ENCODE data around the gene EXOC6B.

EXOC6B gene

DNA sequence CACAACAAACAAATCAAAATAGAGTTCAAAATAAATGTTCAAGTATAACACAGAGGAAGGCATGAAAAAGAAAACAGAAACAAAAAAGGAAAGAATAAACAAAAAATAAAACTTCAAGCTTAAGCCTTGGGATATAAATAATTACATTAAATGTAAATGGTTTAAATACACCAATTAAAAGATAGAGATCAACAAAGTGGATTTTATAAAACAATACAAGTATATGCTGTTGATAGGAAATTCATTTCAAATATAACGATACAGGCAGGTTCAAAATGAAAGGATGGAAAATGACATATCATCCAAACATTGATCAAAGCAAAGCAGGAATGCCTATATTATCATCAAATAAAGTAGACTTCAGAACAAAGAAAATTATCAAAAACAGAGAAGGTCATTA is 16.7 kb downstream of the EXOC6B start:
- H3K36me3 ChIP-seq (ENCODE audit: insufficient read depth, low read length), result peaks cover 6% of the 10 kb centered on the region; the same call in 1 of the 2 replicates
- no peak for TF ChIP-seq EZH2 (IDR thresholded peaks at IDR 0.05)
- TF ChIP-seq POLR2AphosphoS5 (IDR thresholded peaks at IDR 0.05; ENCODE audit: borderline replicate concordance, low read depth, low read length), result no peak
- no peak for TF ChIP-seq FOXP2 (optimal IDR thresholded peaks at IDR 0.05; ENCODE audit: control extremely low read depth, extremely low read length, insufficient read depth)
- no peaks in the 10 kb centered on the region for H3K9me3 ChIP-seq (ENCODE audit: low read depth, low read length)
- H3K9ac ChIP-seq (ENCODE audit: insufficient read length), result no peak overlapping the region
- H3K4me3 ChIP-seq, result no peak overlapping the region
- DNase-seq (ENCODE audit: low read depth, low spot score), result no peak
- H3K27ac ChIP-seq, result no peak overlapping the region

DNA sequence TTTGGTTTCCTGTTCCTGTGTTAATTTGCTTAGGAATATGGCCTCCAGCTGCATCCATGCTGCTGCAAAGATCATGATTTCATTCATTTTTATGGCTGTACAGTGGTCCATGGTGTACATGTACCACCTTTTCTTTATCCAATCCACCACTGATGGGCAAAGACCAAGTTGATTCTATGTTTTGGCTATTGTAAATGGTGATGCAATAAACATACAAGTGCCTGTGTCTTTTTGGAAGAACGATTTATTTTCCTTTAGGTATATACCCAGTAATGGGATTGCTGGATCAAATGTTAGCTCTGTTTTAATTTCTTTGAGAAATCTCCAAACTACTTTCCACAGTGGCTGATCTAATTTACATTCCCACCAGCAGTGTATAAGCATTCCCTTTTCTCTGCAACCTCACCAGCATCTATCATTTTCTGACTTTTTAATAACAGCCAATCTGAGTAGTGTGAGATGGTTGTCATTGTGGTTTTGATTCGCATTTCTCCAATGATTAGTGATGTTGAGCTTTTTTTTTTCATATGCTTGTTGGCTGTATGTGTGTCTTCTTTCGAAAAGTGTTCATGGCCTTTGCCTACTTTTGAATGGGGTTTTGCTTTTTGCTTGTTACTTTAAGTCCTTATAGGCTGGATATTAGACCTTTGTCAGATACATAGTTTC is 19.4 kb downstream of the EXOC6B start:
- no peak overlapping the region for H3K4me3 ChIP-seq
- H3K36me3 ChIP-seq (ENCODE audit: insufficient read depth, low read length), result peaks cover 6% of the 10 kb centered on the region; the same call in 1 of the 2 replicates
- TF ChIP-seq POLR2AphosphoS5 (IDR thresholded peaks at IDR 0.05; ENCODE audit: borderline replicate concordance, low read depth, low read length) (no peak), EZH2 (IDR thresholded peaks at IDR 0.05) (no peak), FOXP2 (optimal IDR thresholded peaks at IDR 0.05; ENCODE audit: control extremely low read depth, extremely low read length, insufficient read depth) (no peak)
- no peak overlapping the region for H3K27ac ChIP-seq
- no peak for DNase-seq (ENCODE audit: low read depth, low spot score)
- H3K9ac ChIP-seq (ENCODE audit: insufficient read length), result no peak overlapping the region
- H3K9me3 ChIP-seq (ENCODE audit: low read depth, low read length), result no peaks in the 10 kb centered on the region

DNA sequence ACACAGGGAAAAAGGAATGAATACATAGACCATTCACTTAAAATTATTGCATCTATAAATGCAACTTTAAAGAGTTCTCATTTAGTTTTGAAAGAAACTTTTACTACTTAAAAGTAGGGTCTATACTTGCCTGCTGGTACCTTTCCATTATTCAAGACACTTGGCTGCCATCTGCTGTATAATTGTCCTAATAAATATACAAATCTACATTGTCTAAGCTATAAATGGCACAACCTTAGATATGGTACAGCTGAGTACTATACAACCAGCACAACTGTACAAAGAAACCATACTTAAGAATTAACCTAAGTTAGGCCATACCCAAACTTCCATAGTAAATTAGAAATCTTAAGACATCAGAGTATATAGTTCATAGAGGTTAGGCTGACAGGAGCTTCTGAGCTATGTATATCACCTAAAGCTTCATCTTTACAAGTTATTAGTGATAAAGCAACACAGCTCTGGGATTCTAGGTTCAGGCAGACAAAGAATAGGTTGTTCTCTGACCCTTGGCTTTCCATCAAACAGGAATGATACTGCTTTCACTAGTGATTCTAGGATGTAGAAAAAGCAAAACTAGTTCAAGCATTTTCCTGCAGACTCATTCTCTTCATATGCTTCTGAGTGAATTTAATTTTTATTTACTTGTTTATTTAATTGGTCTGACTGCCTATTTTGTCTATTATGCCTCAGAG is 22.1 kb downstream of the EXOC6B start:
- no peaks in the 10 kb centered on the region for H3K9me3 ChIP-seq (ENCODE audit: low read depth, low read length)
- H3K36me3 ChIP-seq (ENCODE audit: insufficient read depth, low read length), result no peaks in the 10 kb centered on the region
- TF ChIP-seq POLR2AphosphoS5 (IDR thresholded peaks at IDR 0.05; ENCODE audit: borderline replicate concordance, low read depth, low read length) (no peak), EZH2 (IDR thresholded peaks at IDR 0.05) (no peak), FOXP2 (optimal IDR thresholded peaks at IDR 0.05; ENCODE audit: control extremely low read depth, extremely low read length, insufficient read depth) (no peak)
- H3K4me3 ChIP-seq, result no peak overlapping the region
- H3K27ac ChIP-seq, result no peak overlapping the region
- H3K9ac ChIP-seq (ENCODE audit: insufficient read length), result no peak overlapping the region
- no peak for DNase-seq (ENCODE audit: low read depth, low spot score)

DNA sequence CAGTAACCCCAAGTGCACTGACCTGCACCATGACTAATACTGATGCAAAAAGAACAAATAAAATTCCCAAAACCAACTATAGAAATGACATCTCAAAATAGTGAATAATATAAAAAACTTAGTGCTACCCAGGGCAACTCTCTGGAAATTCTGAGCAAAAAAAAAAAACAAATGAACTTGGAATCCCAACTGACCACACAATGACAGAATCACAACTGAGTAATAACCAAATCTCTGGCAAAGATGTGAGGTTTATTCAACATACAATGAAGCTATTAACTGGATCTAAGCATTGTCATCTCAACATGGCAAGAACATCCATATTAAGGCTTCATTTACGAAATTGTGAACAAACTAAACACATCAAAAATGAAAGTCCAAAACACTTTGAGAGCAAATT is 22.7 kb downstream of the EXOC6B start:
- Histone ChIP-seq H3K27ac (no peak overlapping the region), H3K36me3 (ENCODE audit: insufficient read depth, low read length) (no peaks in the 10 kb centered on the region), H3K9me3 (ENCODE audit: low read depth, low read length) (no peaks in the 10 kb centered on the region), H3K4me3 (no peak overlapping the region), H3K9ac (ENCODE audit: insufficient read length) (no peak overlapping the region)
- DNase-seq (ENCODE audit: low read depth, low spot score), result no peak
- TF ChIP-seq EZH2 (IDR thresholded peaks at IDR 0.05) (no peak), FOXP2 (optimal IDR thresholded peaks at IDR 0.05; ENCODE audit: control extremely low read depth, extremely low read length, insufficient read depth) (no peak), POLR2AphosphoS5 (IDR thresholded peaks at IDR 0.05; ENCODE audit: borderline replicate concordance, low read depth, low read length) (no peak)

DNA sequence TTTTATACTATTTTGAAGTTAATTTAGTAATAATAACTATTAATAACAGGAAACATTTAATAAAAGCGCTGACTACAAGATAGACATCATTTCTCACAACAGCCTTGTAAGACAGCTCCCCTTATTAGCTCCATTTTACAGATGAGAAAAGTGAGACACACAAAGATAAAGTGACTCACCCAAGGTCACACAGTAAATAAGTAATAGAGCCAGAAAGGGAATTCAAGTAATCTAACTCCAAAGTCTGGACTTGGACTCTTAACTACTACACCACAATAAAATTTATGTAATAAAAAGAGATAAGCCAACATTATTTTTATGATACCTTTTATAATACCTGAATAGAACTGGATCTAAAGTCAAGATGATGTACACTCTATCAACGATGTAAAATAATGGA is 25.3 kb downstream of the EXOC6B start:
- Histone ChIP-seq H3K36me3 (ENCODE audit: insufficient read depth, low read length) (no peaks in the 10 kb centered on the region), H3K4me3 (no peak overlapping the region), H3K9ac (ENCODE audit: insufficient read length) (no peak overlapping the region), H3K27ac (no peak overlapping the region), H3K9me3 (ENCODE audit: low read depth, low read length) (no peaks in the 10 kb centered on the region)
- TF ChIP-seq POLR2AphosphoS5 (IDR thresholded peaks at IDR 0.05; ENCODE audit: borderline replicate concordance, low read depth, low read length), result no peak
- TF ChIP-seq EZH2 (IDR thresholded peaks at IDR 0.05), result no peak
- TF ChIP-seq FOXP2 (optimal IDR thresholded peaks at IDR 0.05; ENCODE audit: control extremely low read depth, extremely low read length, insufficient read depth), result no peak
- no peak for DNase-seq (ENCODE audit: low read depth, low spot score)

DNA sequence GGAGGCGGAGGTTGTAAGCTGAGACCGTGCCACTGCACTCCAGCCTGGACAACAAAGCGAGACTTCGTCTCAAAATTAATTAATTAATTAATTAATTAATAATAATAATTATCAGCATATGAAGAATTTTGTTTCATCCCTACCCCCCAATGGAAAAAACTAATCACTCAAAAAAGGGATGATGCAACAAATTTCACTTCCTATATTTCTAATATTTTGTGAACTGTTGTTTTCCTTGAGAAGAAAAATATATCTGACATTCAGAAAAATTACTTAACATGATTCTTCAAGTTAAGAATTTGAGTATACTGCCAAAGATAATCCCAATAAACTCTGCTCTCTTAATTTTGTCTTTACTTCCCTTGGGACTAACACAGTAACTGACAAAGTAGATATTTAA is 28.1 kb downstream of the EXOC6B start:
- Histone ChIP-seq H3K36me3 (ENCODE audit: insufficient read depth, low read length) (no peaks in the 10 kb centered on the region), H3K9ac (ENCODE audit: insufficient read length) (no peak overlapping the region), H3K4me3 (no peak overlapping the region), H3K27ac (no peak overlapping the region), H3K9me3 (ENCODE audit: low read depth, low read length) (no peaks in the 10 kb centered on the region)
- DNase-seq (ENCODE audit: low read depth, low spot score), result no peak
- TF ChIP-seq POLR2AphosphoS5 (IDR thresholded peaks at IDR 0.05; ENCODE audit: borderline replicate concordance, low read depth, low read length), result no peak
- TF ChIP-seq EZH2 (IDR thresholded peaks at IDR 0.05), result no peak
- TF ChIP-seq FOXP2 (optimal IDR thresholded peaks at IDR 0.05; ENCODE audit: control extremely low read depth, extremely low read length, insufficient read depth), result no peak

DNA sequence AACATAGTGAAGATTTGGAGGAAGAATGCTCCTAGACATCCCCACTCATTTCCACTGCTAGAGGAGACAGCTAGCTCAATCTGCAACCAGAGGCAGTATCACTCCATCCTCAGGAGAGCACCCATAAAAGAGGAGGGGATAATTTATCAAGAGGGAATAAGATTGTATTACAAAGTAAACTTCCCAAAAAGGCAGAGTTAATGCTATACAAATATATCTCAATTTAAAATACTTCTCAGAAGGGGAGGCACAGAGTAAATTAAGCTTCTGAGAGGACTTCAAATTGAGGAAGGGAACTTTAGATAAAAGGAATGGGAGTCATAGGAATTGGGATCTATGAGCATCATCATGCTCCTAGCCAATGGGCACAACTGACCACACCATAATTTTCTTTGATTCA is 29.1 kb downstream of the EXOC6B start:
- Histone ChIP-seq H3K9ac (ENCODE audit: insufficient read length) (no peak overlapping the region), H3K27ac (no peak overlapping the region), H3K9me3 (ENCODE audit: low read depth, low read length) (no peaks in the 10 kb centered on the region), H3K4me3 (no peak overlapping the region), H3K36me3 (ENCODE audit: insufficient read depth, low read length) (no peaks in the 10 kb centered on the region)
- TF ChIP-seq FOXP2 (optimal IDR thresholded peaks at IDR 0.05; ENCODE audit: control extremely low read depth, extremely low read length, insufficient read depth) (no peak), EZH2 (IDR thresholded peaks at IDR 0.05) (no peak)
- no peak for DNase-seq (ENCODE audit: low read depth, low spot score)

DNA sequence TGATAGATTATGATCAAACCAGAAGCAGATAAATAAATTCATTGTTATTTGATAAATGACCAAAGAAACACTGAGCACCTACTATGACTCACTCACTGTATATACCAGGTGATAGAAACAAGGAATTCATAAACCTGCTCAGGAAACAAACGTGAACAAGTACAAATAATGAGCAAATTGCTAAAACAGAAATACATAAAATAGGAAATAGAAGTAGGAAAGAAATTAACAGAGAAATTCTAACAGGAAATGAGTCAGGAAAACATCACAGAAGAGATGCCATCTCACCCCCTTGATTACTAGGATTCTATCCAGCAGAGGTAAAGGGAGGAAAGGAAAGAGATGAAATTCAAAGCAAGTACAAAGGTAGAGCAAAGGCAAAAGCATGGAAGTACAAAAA is 31.3 kb downstream of the EXOC6B start:
- TF ChIP-seq EZH2 (IDR thresholded peaks at IDR 0.05), result no peak
- no peak for TF ChIP-seq POLR2AphosphoS5 (IDR thresholded peaks at IDR 0.05; ENCODE audit: borderline replicate concordance, low read depth, low read length)
- TF ChIP-seq FOXP2 (optimal IDR thresholded peaks at IDR 0.05; ENCODE audit: control extremely low read depth, extremely low read length, insufficient read depth), result no peak
- Histone ChIP-seq H3K4me3 (no peak overlapping the region), H3K9me3 (ENCODE audit: low read depth, low read length) (no peaks in the 10 kb centered on the region), H3K9ac (ENCODE audit: insufficient read length) (no peak overlapping the region), H3K27ac (no peak overlapping the region), H3K36me3 (ENCODE audit: insufficient read depth, low read length) (no peaks in the 10 kb centered on the region)
- DNase-seq (ENCODE audit: low read depth, low spot score), result no peak

Measured in SK-N-MC (cell line).